ENCODE results near the gene UNC50.

Gene UNC50

GRCh38 chr2:98608962-98609604 is 694 bp downstream of the UNC50 start:
- Histone ChIP-seq H3K36me3 (ENCODE audit: insufficient read depth, low read length) (no peaks in the 10 kb centered on the region), H3K9me3 (ENCODE audit: control insufficient read depth, insufficient read depth, low read length) (no peaks in the 10 kb centered on the region), H3K9ac (ENCODE audit: low read depth, low read length) (peak overlapping the region; percentile 99), H3K4me1 (ENCODE audit: insufficient read depth, low read length) (peaks cover 16% of the 10 kb centered on the region)

GRCh38 chr2:98614024-98614739 is 5.8 kb downstream of the UNC50 start:
- Histone ChIP-seq H3K9ac (ENCODE audit: low read depth, low read length) (no peak overlapping the region), H3K4me1 (ENCODE audit: insufficient read depth, low read length) (0 out of 2 replicates have a peak, but pooled peaks cover 4% of the 10 kb centered on the region), H3K9me3 (ENCODE audit: control insufficient read depth, insufficient read depth, low read length) (no peaks in the 10 kb centered on the region), H3K36me3 (ENCODE audit: insufficient read depth, low read length) (peaks cover 11% of the 10 kb centered on the region; the same call in 1 of the 2 replicates)

- Histone ChIP-seq H3K9ac (ENCODE audit: low read depth, low read length) (no peak overlapping the region), H3K36me3 (ENCODE audit: insufficient read depth, low read length) (peaks cover 11% of the 10 kb centered on the region; the same call in 1 of the 2 replicates), H3K4me1 (ENCODE audit: insufficient read depth, low read length) (0 out of 2 replicates have a peak, but pooled peaks cover 1% of the 10 kb centered on the region), H3K9me3 (ENCODE audit: control insufficient read depth, insufficient read depth, low read length) (no peaks in the 10 kb centered on the region)
These were observed 7.1 kb downstream of the UNC50 start for GRCh38 chr2:98615481-98615880.

- Histone ChIP-seq H3K9ac (ENCODE audit: low read depth, low read length) (no peak overlapping the region), H3K36me3 (ENCODE audit: insufficient read depth, low read length) (peaks cover 11% of the 10 kb centered on the region; the same call in 1 of the 2 replicates), H3K9me3 (ENCODE audit: control insufficient read depth, insufficient read depth, low read length) (no peaks in the 10 kb centered on the region), H3K4me1 (ENCODE audit: insufficient read depth, low read length) (no peaks in the 10 kb centered on the region)
These were observed 8.8 kb downstream of the UNC50 start for GRCh38 chr2:98617149-98617548.

GRCh38 chr2:98623657-98624056 is 15.3 kb downstream of the UNC50 start:
- no peak overlapping the region for H3K9ac ChIP-seq (ENCODE audit: low read depth, low read length)
- no peaks in the 10 kb centered on the region for H3K9me3 ChIP-seq (ENCODE audit: control insufficient read depth, insufficient read depth, low read length)
- H3K4me1 ChIP-seq (ENCODE audit: insufficient read depth, low read length), result no peaks in the 10 kb centered on the region
- H3K36me3 ChIP-seq (ENCODE audit: insufficient read depth, low read length), result no peaks in the 10 kb centered on the region

GRCh38 chr2:98632351-98632750 is 24.0 kb downstream of the UNC50 start:
- no peaks in the 10 kb centered on the region for H3K36me3 ChIP-seq (ENCODE audit: insufficient read depth, low read length)

GRCh38 chr2:98634406-98635092 is 26.2 kb downstream of the UNC50 start:
- H3K9ac ChIP-seq (ENCODE audit: low read depth, low read length), result no peak overlapping the region
- no peaks in the 10 kb centered on the region for H3K9me3 ChIP-seq (ENCODE audit: control insufficient read depth, insufficient read depth, low read length)
- H3K4me1 ChIP-seq (ENCODE audit: insufficient read depth, low read length), result peaks cover 4% of the 10 kb centered on the region; the same call in 1 of the 2 replicates
- no peaks in the 10 kb centered on the region for H3K36me3 ChIP-seq (ENCODE audit: insufficient read depth, low read length)

More at GRCh38 chr2:98632351-98632750, 24.0 kb downstream of the UNC50 start:
- H3K9ac ChIP-seq (ENCODE audit: low read depth, low read length), result no peak overlapping the region
- peaks cover 4% of the 10 kb centered on the region; the same call in 1 of the 2 replicates for H3K4me1 ChIP-seq (ENCODE audit: insufficient read depth, low read length)
- no peaks in the 10 kb centered on the region for H3K9me3 ChIP-seq (ENCODE audit: control insufficient read depth, insufficient read depth, low read length)

GRCh38 chr2:98637401-98638147 is 29.2 kb downstream of the UNC50 start:
- Histone ChIP-seq H3K4me1 (ENCODE audit: insufficient read depth, low read length) (peaks cover 4% of the 10 kb centered on the region; the same call in 1 of the 2 replicates), H3K36me3 (ENCODE audit: insufficient read depth, low read length) (no peaks in the 10 kb centered on the region), H3K9ac (ENCODE audit: low read depth, low read length) (no peak overlapping the region), H3K9me3 (ENCODE audit: control insufficient read depth, insufficient read depth, low read length) (no peaks in the 10 kb centered on the region)

- H3K9ac ChIP-seq (ENCODE audit: low read depth, low read length), result no peak overlapping the region
- no peaks in the 10 kb centered on the region for H3K9me3 ChIP-seq (ENCODE audit: control insufficient read depth, insufficient read depth, low read length)
- H3K4me1 ChIP-seq (ENCODE audit: insufficient read depth, low read length), result 0 out of 2 replicates have a peak, but pooled peaks cover 3% of the 10 kb centered on the region
- H3K36me3 ChIP-seq (ENCODE audit: insufficient read depth, low read length), result no peaks in the 10 kb centered on the region
These were observed 35.2 kb downstream of the UNC50 start for GRCh38 chr2:98643496-98644100.

- H3K9ac ChIP-seq (ENCODE audit: low read depth, low read length), result no peak overlapping the region
- H3K4me1 ChIP-seq (ENCODE audit: insufficient read depth, low read length), result peaks cover 3% of the 10 kb centered on the region; the same call in 1 of the 2 replicates
- no peaks in the 10 kb centered on the region for H3K9me3 ChIP-seq (ENCODE audit: control insufficient read depth, insufficient read depth, low read length)
- H3K36me3 ChIP-seq (ENCODE audit: insufficient read depth, low read length), result no peaks in the 10 kb centered on the region
These were observed 39.2 kb downstream of the UNC50 start for GRCh38 chr2:98647636-98648035.

GRCh38 chr2:98648451-98648850 is 40.1 kb downstream of the UNC50 start:
- no peak overlapping the region for H3K9ac ChIP-seq (ENCODE audit: low read depth, low read length)
- H3K36me3 ChIP-seq (ENCODE audit: insufficient read depth, low read length), result no peaks in the 10 kb centered on the region
- H3K9me3 ChIP-seq (ENCODE audit: control insufficient read depth, insufficient read depth, low read length), result no peaks in the 10 kb centered on the region
- H3K4me1 ChIP-seq (ENCODE audit: insufficient read depth, low read length), result peaks cover 3% of the 10 kb centered on the region; the same call in 1 of the 2 replicates

- Histone ChIP-seq H3K9me3 (ENCODE audit: control insufficient read depth, insufficient read depth, low read length) (no peaks in the 10 kb centered on the region), H3K36me3 (ENCODE audit: insufficient read depth, low read length) (no peaks in the 10 kb centered on the region), H3K4me1 (ENCODE audit: insufficient read depth, low read length) (peaks cover 1% of the 10 kb centered on the region; the same call in 1 of the 2 replicates), H3K9ac (ENCODE audit: low read depth, low read length) (no peak overlapping the region)
These were observed 41.0 kb downstream of the UNC50 start for GRCh38 chr2:98649135-98649991.

GRCh38 chr2:98649992-98650375 is 41.6 kb downstream of the UNC50 start:
- Histone ChIP-seq H3K9me3 (ENCODE audit: control insufficient read depth, insufficient read depth, low read length) (no peaks in the 10 kb centered on the region), H3K36me3 (ENCODE audit: insufficient read depth, low read length) (no peaks in the 10 kb centered on the region), H3K9ac (ENCODE audit: low read depth, low read length) (no peak overlapping the region), H3K4me1 (ENCODE audit: insufficient read depth, low read length) (no peaks in the 10 kb centered on the region; the same call in 1 of the 2 replicates)

Measured in ES-I3 (cell line).